A549 (cell line): Measurements from ENCODE around the gene GRM7.

Experiments used
- CEBPB ChIP-seq, 2 experiments: fragments of >200 bp in 1 of 2; sonication (Bioruptor Twin) in 1 of 2; formaldehyde crosslinking in 1 of 2; IDR thresholded peaks; 2 replicates each; pipeline ENCODE4 v1.6.1; 2012 to 2016
- EP300 ChIP-seq, 2 experiments: fragments of >200 bp; sonication (Bioruptor Twin); formaldehyde crosslinking; IDR thresholded peaks; 2 replicates in 1 of 2; 3 replicates in 1 of 2; pipeline ENCODE4 v1.6.1; 2016 to 2017
- FOSL2 ChIP-seq, 2 experiments: fragments of 450-650 bp in 1 of 2; fragments of >200 bp in 1 of 2; sonication (Bioruptor Twin) in 1 of 2; formaldehyde crosslinking; IDR thresholded peaks; 2 replicates each; pipeline versions ENCODE4 v1.5.0 to v1.6.1; 2016 to 2020; ENCODE audit warnings: mild to moderate bottlenecking in 1 of 2, moderate library complexity in 1 of 2
- HMGXB4 ChIP-seq: fragments of 250-450 bp; sonication (Bioruptor Pico); IDR thresholded peaks from 2 replicates; pipeline ENCODE4 v1.5.0; 2021; ENCODE audit warnings: mild to moderate bottlenecking, moderate library complexity, borderline replicate concordance
- MYC ChIP-seq: IDR thresholded peaks from 2 replicates; pipeline ENCODE4 v1.6.1; 2012; ENCODE audit warnings: mild to moderate bottlenecking, inconsistent platforms, low read length, improper control_type of control experiment, borderline replicate concordance
- NPAS2 ChIP-seq: fragments of 250-450 bp; sonication (Bioruptor Pico); IDR thresholded peaks from 2 replicates; pipeline ENCODE4 v1.8.0; 2022; ENCODE audit warnings: mild to moderate bottlenecking, moderate library complexity, borderline replicate concordance
- POLR2A ChIP-seq: IDR thresholded peaks from 2 replicates; pipeline ENCODE4 v1.6.1; 2012; ENCODE audit warnings: mild to moderate bottlenecking, low read length
- RCOR1 ChIP-seq: fragments of 150-350 bp; IDR thresholded peaks from 2 replicates; pipeline ENCODE4 v1.6.1; 2014; ENCODE audit warnings: antibody characterized with exemption, low read length, low read depth
- RFX5 ChIP-seq: fragments of 450-650 bp; IDR thresholded peaks from 2 replicates; pipeline ENCODE4 v1.7.1; 2014; ENCODE audit warnings: antibody characterized with exemption, mild to moderate bottlenecking, moderate library complexity
- RNF2 ChIP-seq: fragments of 200-600 bp; sonication (generic); IDR thresholded peaks from 2 replicates; pipeline ENCODE4 v1.6.1; 2016; ENCODE audit warnings: low read depth, mild to moderate bottlenecking, antibody characterized with exemption, moderate library complexity, borderline replicate concordance
- SMC3 ChIP-seq: fragments of >200 bp; sonication (Bioruptor Twin); formaldehyde crosslinking; IDR thresholded peaks from 3 replicates; pipeline ENCODE4 v1.6.1; 2018; ENCODE audit warnings: inconsistent platforms
- TF ChIP-seq, protein P1 (sequence below): fragments of >200 bp; sonication (Bioruptor Twin); formaldehyde crosslinking; IDR thresholded peaks from 3 replicates; pipeline ENCODE4 v1.5.1; 2016
- TF ChIP-seq, protein P2 (sequence below): fragments of 450-650 bp; IDR thresholded peaks from 2 replicates; pipeline ENCODE4 v1.6.1; 2014; ENCODE audit warnings: antibody characterized with exemption
- TF ChIP-seq, protein P3 (sequence below): IDR thresholded peaks from 2 replicates; pipeline ENCODE4 v1.6.1; 2012

- TF ChIP-seq NPAS2 (CRISPR knock-in tag) (no peak), POLR2A (no peak), SMC3 (no peak), CEBPB (IDR thresholded peaks at IDR 0.05) (no peak), MYC (no peak), RNF2 (no peak), EP300 (IDR thresholded peaks at IDR 0.05) (no peak), HMGXB4 (CRISPR knock-in tag) (no peak), RCOR1 (no peak), FOSL2 (IDR thresholded peaks at IDR 0.05) (no peak), FOSL2 (CRISPR knock-in tag; IDR thresholded peaks at IDR 0.05) (no peak), RFX5 (no peak)
- TF ChIP-seq, protein P1, sequence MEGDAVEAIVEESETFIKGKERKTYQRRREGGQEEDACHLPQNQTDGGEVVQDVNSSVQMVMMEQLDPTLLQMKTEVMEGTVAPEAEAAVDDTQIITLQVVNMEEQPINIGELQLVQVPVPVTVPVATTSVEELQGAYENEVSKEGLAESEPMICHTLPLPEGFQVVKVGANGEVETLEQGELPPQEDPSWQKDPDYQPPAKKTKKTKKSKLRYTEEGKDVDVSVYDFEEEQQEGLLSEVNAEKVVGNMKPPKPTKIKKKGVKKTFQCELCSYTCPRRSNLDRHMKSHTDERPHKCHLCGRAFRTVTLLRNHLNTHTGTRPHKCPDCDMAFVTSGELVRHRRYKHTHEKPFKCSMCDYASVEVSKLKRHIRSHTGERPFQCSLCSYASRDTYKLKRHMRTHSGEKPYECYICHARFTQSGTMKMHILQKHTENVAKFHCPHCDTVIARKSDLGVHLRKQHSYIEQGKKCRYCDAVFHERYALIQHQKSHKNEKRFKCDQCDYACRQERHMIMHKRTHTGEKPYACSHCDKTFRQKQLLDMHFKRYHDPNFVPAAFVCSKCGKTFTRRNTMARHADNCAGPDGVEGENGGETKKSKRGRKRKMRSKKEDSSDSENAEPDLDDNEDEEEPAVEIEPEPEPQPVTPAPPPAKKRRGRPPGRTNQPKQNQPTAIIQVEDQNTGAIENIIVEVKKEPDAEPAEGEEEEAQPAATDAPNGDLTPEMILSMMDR, result no peak
- TF ChIP-seq, protein P2, sequence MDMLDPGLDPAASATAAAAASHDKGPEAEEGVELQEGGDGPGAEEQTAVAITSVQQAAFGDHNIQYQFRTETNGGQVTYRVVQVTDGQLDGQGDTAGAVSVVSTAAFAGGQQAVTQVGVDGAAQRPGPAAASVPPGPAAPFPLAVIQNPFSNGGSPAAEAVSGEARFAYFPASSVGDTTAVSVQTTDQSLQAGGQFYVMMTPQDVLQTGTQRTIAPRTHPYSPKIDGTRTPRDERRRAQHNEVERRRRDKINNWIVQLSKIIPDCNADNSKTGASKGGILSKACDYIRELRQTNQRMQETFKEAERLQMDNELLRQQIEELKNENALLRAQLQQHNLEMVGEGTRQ, result no peak
- TF ChIP-seq, protein P3, sequence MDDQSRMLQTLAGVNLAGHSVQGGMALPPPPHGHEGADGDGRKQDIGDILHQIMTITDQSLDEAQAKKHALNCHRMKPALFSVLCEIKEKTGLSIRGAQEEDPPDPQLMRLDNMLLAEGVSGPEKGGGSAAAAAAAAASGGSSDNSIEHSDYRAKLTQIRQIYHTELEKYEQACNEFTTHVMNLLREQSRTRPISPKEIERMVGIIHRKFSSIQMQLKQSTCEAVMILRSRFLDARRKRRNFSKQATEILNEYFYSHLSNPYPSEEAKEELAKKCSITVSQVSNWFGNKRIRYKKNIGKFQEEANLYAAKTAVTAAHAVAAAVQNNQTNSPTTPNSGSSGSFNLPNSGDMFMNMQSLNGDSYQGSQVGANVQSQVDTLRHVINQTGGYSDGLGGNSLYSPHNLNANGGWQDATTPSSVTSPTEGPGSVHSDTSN, result no peak
Observed at GRCh38 chr3:7082244-7082643, 221.3 kb downstream of the GRM7 start.
